G401.6 (cell line): ENCODE measurements around the gene LAMB4.

Experiments used
- FAIRE-seq: peaks from 2 replicates; lab custom pipeline; 2012; peaks lifted over from hg19 to GRCh38; lab: Jason Lieb, UNC

Gene LAMB4, protein sequence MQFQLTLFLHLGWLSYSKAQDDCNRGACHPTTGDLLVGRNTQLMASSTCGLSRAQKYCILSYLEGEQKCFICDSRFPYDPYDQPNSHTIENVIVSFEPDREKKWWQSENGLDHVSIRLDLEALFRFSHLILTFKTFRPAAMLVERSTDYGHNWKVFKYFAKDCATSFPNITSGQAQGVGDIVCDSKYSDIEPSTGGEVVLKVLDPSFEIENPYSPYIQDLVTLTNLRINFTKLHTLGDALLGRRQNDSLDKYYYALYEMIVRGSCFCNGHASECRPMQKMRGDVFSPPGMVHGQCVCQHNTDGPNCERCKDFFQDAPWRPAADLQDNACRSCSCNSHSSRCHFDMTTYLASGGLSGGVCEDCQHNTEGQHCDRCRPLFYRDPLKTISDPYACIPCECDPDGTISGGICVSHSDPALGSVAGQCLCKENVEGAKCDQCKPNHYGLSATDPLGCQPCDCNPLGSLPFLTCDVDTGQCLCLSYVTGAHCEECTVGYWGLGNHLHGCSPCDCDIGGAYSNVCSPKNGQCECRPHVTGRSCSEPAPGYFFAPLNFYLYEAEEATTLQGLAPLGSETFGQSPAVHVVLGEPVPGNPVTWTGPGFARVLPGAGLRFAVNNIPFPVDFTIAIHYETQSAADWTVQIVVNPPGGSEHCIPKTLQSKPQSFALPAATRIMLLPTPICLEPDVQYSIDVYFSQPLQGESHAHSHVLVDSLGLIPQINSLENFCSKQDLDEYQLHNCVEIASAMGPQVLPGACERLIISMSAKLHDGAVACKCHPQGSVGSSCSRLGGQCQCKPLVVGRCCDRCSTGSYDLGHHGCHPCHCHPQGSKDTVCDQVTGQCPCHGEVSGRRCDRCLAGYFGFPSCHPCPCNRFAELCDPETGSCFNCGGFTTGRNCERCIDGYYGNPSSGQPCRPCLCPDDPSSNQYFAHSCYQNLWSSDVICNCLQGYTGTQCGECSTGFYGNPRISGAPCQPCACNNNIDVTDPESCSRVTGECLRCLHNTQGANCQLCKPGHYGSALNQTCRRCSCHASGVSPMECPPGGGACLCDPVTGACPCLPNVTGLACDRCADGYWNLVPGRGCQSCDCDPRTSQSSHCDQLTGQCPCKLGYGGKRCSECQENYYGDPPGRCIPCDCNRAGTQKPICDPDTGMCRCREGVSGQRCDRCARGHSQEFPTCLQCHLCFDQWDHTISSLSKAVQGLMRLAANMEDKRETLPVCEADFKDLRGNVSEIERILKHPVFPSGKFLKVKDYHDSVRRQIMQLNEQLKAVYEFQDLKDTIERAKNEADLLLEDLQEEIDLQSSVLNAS (N-terminal part only)

GRCh38 chr7:108130261-108130660 lies at the start of gene LAMB4:
TSS of gene LAMB4 (minus strand) at chr7:108130361. CDS start at chr7:108123164, 7,197 bp downstream.
- no peak for FAIRE-seq

- no peak for FAIRE-seq
Measured at GRCh38 chr7:108178398-108178797, 48.2 kb upstream of the LAMB4 start.

- no peak for FAIRE-seq
Measured at GRCh38 chr7:108171164-108171563, 41.0 kb upstream of the LAMB4 start.

GRCh38 chr7:108170251-108170650 lies 40.1 kb upstream of the LAMB4 start:
- no peak for FAIRE-seq

GRCh38 chr7:108167460-108167859 lies 37.3 kb upstream of the LAMB4 start:
- no peak for FAIRE-seq

DNA sequence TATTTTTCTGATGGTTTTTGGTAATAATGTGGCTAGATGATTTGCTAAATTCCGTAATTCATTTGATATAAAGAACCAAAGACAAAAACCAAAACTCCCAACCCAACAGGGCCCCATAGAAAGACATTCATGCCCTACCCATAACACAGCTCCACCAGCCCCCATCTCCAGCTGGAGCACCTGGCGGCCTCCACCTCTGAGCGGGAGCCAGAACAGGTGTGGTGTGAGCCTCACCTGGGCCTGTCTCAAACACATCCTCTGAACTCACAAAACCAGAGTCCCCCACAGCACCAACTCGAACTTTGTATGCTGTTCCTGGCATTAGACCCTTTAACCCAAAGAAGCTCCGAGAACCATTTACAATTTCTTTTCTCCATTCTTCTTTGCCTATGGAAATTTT lies 36.5 kb upstream of the LAMB4 start:
- FAIRE-seq: no peak

GRCh38 chr7:108165723-108166122 lies 35.6 kb upstream of the LAMB4 start:
- no peak for FAIRE-seq

DNA sequence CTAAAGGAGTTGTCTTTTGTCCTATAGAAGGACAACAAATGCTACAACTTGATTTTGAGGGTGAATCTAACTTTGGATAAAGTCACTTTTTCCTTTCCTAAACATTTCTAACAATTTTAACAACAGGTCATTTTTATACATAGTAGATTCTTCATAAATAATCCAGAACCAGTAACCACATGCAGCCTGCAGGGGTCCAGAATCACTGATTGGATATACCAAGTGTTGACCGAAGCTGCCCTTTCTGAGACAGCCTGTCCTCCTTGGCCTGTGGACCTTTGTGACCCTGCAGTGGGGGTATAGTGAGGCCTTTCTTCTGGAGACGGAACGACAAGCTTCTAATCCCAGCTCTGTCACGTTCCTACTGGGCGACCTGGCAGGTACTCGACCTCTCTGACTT lies 34.8 kb upstream of the LAMB4 start:
- FAIRE-seq: no peak

DNA sequence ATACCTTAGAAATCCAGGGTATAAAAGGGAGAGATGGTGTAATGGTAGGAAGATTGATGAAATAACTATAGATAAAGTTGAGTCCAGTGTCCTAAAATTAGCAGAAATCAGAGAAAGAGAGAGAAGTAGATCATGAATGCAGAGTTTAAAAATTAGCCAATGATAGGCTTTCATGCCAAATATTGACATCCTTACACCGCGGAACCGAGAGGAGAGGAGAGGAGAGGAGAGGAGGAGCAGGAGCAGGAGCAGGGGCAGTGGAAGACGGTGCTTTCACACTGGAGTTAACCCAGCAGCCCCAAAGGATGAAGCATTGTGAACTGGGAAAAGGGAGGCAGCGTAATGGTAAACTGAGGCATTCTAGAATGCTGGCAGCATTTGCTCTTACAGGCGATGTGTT lies 34.2 kb upstream of the LAMB4 start:
- no peak for FAIRE-seq

GRCh38 chr7:108158776-108159175 lies 28.6 kb upstream of the LAMB4 start:
- FAIRE-seq: no peak

DNA sequence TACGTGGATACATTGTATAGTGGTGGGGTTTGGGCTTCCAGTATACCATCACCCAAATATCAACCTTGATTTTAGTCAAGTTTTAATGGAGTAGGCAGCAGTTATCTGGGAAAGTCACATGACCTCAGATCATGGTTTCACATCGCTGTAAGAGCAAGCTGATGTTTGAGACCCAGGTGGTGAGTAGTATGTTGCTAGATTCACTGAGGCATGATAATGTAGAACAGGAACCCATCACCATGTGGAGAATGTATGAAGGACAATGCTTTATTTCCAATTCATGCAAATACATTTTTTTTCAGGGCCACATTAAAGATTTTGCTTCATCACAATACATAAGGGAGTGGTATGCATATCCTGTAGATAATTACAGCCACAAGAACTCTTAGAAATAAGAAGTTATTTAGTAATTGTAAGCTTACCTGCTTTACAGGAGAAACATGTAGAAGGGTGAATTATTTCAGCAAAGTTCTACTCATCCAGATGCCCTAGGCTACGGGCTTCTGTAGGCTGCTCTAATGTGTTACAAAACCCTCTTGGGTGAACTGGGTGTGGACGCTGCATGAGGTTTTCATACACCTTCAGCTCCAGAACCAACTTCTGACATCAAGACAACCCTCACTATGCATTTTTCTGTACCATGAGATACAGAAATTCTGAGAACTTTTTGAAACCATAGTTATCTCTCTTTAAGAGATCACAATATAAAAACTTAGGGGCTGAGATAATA lies 27.6 kb upstream of the LAMB4 start:
- FAIRE-seq: no peak

- no peak for FAIRE-seq
Measured at GRCh38 chr7:108156897-108157605, 26.9 kb upstream of the LAMB4 start.

- FAIRE-seq: no peak
Measured at GRCh38 chr7:108152198-108152597, 22.0 kb upstream of the LAMB4 start.

DNA sequence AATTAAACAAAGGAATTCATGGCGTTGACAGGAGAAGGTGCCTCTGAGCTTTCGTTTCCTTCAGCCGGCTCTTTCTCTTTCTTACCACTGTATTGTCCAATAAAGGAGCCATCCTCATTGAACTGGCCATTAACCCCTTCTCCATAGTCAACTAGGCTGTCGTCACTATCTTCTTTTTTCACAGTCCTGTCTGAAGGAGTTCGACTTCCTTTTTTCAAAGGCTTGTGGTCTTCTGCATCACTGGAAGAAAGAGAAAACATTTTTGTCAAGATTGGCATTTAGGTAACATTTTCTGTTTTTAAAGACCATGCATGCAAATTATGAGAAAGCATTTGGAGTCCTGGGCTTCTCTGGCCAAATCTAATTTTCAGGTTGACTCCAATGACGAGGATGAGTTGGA lies 19.7 kb upstream of the LAMB4 start:
- no peak for FAIRE-seq

- FAIRE-seq: no peak
Measured at GRCh38 chr7:108149119-108149518, 19.0 kb upstream of the LAMB4 start.

DNA sequence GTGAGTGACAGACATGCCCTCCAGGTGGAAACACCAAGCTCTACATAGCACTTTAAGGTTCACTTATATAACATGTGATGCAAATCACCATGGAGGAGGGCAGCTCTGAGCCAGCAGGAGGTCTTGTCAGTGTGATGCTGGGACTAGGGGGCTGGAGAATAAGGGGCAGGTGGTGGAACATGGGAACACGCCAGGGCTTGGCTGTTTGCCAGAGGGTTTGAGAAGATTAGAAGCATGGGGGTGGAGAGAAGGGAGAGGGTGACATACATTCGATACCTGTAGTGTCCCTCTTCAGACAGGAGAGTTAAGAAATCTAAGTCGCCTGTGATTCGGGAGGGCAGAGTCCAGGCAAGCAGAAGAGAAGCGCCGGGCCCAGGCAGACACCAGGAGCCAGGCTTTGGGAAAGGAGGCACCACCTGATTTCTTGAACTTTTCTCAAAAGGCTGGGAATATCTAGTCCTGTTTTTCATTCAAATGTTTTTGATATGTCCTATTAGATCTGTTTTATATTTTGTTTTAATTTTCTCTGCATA lies 16.9 kb upstream of the LAMB4 start:
- FAIRE-seq: no peak

DNA sequence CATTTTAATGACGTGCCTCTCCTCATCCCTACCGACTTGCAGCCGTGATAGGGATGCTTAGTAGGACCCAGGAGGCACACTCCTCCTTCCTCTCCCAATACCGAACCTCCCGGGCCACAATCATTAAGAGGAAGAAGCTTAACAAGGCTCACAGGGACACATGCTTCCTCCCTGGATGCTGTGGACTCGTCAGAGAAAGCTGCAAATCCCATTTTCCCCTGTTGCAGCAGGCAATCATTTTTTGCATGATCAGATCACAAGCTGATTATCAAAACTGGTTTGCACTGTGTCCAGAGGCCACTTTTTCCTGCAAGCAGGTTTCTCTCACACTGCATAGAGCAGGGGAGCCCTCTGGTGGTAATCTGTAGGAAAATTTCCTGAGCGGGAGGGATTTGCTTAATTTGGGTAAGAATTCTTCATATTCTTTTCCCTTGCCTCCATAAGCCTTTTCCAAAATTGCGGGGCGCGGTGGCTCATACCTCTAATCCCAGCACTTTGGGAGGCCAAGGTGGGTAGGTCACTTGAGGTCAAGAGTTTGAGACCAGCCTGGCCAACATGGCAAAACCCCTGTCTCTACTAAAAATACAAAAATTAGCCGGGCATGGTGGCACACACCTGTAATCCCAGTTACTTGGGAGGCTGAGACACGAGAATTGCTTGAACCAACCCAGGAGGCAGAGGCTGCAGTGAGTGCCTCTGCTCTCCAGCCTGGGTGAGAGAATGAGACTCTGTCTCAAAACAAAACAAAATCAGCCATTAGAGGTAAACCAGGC lies 16.1 kb upstream of the LAMB4 start:
- no peak for FAIRE-seq

- FAIRE-seq: no peak
Measured at GRCh38 chr7:108145401-108145800, 15.2 kb upstream of the LAMB4 start.

DNA sequence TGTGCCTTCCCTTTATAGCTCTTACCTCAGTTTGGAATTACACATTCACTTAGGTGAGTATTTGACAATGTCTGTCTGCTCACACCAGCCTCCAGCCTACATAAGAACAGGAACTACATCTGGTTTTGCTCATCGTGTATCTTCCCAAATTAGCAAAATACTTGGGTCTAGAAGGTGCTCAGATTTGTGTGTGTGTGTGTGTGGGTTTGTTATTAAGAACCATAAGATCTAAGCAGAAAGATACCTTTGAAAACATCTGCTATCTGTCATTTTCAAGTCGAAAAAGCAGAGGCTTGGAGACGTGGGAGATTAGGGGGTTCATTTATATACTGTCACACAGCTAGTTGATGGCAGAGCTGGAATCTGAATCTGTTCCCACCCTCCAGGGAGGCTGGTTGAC lies 14.8 kb upstream of the LAMB4 start:
- FAIRE-seq: no peak
